Fibroblast of the aortic adventitia (primary cell): ENCODE measurements around the gene TSPYL4. TPM values are rescaled to one million over a fixed set of nuclear protein-coding genes. Genes with fewer than 3 reads are reported as not detected.

ENCODE experiments used
- DNase-seq: peaks from one replicate; pipeline ENCODE4 v3.0.0-alpha.2; 2010; ENCODE audit warnings: low read depth
- H3K4me3 ChIP-seq: 2 replicates; pipeline ENCODE4 v1.5.1; 2011; ENCODE audit warnings: low read depth, mild to moderate bottlenecking, control low read depth, low read length, moderate library complexity
- total RNA-seq: library from RNA; depleted of rRNA; stranded (reverse); fragments of >200 nt; gene quantifications from 2 replicates; pipeline ENCODE4 v1.2.3, GENCODE V29; 2012; ENCODE audit warnings: low replicate concordance
- TF ChIP-seq, protein P1 (sequence below): IDR thresholded peaks from 2 replicates; pipeline ENCODE4 v1.5.1; 2011; ENCODE audit warnings: mild to moderate bottlenecking, low read length, control low read depth, inconsistent platforms; ENCODE audit not compliant: insufficient read depth

The TSPYL4 gene
- total RNA-seq, 1 donor: 15.6 TPM

DNA sequence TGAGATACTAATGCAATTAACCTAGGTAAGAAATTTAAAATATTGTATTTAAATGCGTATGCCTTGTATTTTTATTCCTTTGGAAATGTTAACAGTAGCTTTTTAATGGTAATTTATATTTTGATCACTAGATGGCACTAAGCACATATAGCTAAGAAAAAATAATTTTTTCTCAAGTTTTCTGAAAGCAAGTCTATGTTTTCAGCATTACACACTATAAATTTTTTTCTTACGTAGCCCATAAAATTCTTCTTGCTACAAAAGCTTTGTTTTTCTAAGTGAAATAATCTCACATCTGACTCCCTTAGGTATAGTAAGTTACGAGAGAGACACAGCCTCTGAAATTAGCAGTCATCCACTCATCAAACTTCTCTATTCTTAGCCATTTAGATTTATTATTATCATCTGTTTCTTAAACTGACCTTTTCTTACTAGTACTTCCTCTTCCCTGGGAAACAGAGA is 35.7 kb downstream of the TSPYL4 start:
- H3K4me3 ChIP-seq: no peak overlapping the region
- peak; percentile 47 for DNase-seq
- TF ChIP-seq, protein P1, sequence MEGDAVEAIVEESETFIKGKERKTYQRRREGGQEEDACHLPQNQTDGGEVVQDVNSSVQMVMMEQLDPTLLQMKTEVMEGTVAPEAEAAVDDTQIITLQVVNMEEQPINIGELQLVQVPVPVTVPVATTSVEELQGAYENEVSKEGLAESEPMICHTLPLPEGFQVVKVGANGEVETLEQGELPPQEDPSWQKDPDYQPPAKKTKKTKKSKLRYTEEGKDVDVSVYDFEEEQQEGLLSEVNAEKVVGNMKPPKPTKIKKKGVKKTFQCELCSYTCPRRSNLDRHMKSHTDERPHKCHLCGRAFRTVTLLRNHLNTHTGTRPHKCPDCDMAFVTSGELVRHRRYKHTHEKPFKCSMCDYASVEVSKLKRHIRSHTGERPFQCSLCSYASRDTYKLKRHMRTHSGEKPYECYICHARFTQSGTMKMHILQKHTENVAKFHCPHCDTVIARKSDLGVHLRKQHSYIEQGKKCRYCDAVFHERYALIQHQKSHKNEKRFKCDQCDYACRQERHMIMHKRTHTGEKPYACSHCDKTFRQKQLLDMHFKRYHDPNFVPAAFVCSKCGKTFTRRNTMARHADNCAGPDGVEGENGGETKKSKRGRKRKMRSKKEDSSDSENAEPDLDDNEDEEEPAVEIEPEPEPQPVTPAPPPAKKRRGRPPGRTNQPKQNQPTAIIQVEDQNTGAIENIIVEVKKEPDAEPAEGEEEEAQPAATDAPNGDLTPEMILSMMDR: peak; percentile 43

DNA sequence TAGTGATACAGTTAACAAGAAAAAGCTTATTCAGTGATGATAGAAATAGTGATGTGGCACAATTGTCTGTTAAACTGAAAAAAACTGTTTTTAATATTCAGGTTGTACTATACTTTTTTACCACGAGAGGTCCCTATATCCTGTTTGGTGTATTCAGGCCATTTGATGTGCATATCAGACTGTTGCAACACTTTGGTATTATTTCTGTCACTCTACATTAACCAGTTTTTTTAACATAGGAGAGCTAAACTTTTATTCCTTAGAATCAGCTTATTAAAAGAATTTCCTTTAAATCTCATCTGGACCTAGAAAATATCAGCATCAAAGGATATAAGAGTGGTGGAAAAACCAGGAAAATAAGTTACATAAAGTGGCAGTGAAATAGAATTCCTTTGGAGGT is 36.8 kb downstream of the TSPYL4 start:
- DNase-seq: peak; percentile 70
- no peak overlapping the region for H3K4me3 ChIP-seq
- TF ChIP-seq, protein P1: peak; percentile 56

DNA sequence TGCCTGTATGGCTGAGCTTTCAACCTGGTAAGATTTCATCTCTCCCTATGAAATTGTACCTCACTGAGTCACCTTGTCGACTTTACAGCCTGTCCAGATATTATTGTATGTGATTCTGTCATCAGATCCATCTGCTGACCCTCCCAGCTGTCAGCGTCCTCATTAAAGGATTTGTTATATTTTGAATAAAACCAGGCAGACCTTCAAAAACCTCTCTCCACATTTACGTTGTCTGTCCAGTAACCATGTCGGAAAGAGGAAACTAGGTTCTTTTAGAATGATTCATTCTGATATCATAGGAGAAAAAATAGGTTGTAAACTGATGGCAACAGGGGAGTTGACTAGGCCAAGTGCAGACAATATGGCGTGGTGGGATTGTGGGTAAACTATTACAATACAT is 38.5 kb downstream of the TSPYL4 start:
- H3K4me3 ChIP-seq: no peak overlapping the region
- TF ChIP-seq, protein P1: no peak
- DNase-seq: no peak

DNA sequence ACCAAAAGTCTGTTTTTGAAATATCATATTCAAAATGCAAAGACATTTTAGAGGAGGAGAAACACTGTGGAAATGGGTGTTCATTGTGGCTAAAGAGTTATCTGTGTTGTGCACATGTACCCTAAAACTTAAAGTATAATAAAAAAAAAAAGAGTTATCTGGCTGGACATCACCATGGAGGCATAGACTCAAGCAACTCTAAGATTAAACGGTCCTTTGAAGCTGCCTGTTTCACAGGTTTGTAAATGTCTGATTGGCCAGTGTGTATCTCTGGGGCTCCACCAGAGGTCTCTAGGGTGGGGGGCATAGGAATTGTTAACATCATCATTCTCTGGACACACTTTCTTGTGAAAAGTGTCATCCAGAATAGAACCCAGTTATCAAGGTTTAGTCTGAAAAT is 39.2 kb downstream of the TSPYL4 start:
- no peak overlapping the region for H3K4me3 ChIP-seq
- DNase-seq: no peak
- TF ChIP-seq, protein P1: no peak

DNA sequence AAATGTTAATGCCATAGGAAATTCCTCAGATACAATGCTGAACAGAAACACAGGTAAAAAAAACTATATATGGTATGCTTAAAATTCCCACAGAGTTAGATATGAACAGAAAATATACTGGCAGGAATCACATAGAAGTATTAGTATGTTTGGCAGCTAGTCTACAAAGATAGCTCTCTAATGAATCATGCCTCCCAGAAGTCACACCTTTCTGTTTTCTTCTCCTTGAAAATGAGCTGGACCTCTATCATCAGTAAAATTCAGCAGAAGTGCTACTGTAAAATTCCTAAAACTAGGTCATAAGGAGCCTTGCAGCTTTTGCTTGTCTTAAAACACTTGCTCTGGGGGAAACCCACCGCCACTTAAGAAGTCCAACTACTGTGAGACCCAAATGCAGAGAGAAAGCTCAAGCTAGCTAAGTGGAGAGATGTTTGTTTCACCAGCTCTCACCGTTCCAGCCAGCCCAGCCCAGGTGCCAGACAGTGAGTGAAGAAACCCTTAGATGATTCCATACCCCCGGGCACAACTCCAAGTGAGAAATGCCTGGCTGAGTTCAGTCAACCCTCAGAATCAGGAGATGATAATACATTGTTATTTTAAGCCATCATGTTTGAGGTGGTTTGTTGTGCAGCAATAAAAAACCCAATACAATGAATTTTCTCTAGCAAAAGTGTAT is 43.0 kb downstream of the TSPYL4 start:
- TF ChIP-seq, protein P1: no peak
- DNase-seq: peak; percentile 66

DNA sequence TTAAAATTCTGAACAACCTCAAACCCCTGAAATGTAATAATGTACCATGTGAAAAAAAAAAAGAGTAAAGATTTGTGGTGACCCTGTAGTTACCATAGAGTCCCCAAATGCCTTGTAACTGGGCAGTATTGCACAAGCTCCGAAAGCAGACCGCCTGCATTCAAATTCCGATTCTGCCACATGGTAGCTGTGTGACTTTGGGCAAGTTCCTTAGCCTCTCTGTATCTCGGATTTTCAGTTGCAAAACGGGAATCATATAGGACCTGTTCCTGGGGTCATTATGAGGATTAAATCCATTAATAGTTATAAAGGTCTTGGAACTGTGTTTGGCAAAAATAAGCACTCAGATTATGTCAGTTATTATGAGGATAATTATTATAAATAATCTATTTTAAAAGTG is 43.6 kb downstream of the TSPYL4 start:
- no peak overlapping the region for H3K4me3 ChIP-seq
- DNase-seq: no peak
- TF ChIP-seq, protein P1: no peak

More for the DNA sequence above, 43.0 kb downstream of the TSPYL4 start:
- no peak overlapping the region for H3K4me3 ChIP-seq
